ENCODE results near the gene ZNF527.
"Not testable (repeated sequence)": the region's sequence is repeated elsewhere in the genome, so short reads cannot be mapped to it uniquely, and the experiment has no call there.

ZNF527 gene

GRCh38 chr19:37370880-37371661 is at the start of gene ZNF527:
Gene ZNF527, plus strand, starts transcription at chr19:37371099. Its CDS starts 3,100 bp downstream, at chr19:37374199.
- H3K4me1 ChIP-seq, result no peaks in the 10 kb centered on the region
- H3K27me3 ChIP-seq (ENCODE audit: low read depth), result no peaks in the 10 kb centered on the region
- H3K36me3 ChIP-seq (replicated peaks), result peaks cover 2% of the 10 kb centered on the region; the same call in 1 of the 2 replicates
- peak; percentile 88 to 96 for DNase-seq (ENCODE audit: low spot score in 2 of 2)
- peaks cover 5% of the 10 kb centered on the region; the same call in 1 of the 2 replicates for H3K9me3 ChIP-seq
- in situ Hi-C loops (cut with MboI; ENCODE audit: low sequenced_read_pairs), result no loop called here
- H3K4me3 ChIP-seq, result peak within 1 kb of the TSS; percentile 41

DNA sequence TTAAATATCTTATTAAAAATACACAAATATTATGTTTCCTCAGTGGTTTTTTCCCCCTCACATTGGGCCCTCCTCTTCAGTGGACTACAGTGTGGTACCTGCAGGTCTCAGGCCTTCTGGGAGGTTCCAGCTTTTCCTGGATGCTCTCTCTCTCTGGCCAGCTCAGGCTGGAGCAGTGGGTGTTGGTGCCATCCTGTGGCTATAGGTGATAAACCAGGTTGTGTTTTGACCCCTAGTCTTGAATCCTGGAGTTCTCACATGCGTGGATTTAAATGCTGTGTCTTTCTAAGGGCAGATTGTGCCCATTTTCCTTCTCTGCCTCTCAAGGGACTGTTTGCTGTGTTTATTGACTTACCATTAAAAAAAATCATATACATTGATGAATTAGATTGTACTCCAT is 41.2 kb upstream of the ZNF527 start:
- peaks cover 6% of the 10 kb centered on the region for H3K9me3 ChIP-seq
- H3K36me3 ChIP-seq (replicated peaks), result peaks cover 23% of the 10 kb centered on the region
- no peak overlapping the region for H3K4me3 ChIP-seq
- peaks cover 4% of the 10 kb centered on the region; the same call in 1 of the 2 replicates for H3K4me1 ChIP-seq
- DNase-seq (ENCODE audit: low spot score in 2 of 2), result no peak
- in situ Hi-C loops (cut with MboI; ENCODE audit: low sequenced_read_pairs), result no loop called here
- no peaks in the 10 kb centered on the region for H3K27me3 ChIP-seq (ENCODE audit: low read depth)

DNA sequence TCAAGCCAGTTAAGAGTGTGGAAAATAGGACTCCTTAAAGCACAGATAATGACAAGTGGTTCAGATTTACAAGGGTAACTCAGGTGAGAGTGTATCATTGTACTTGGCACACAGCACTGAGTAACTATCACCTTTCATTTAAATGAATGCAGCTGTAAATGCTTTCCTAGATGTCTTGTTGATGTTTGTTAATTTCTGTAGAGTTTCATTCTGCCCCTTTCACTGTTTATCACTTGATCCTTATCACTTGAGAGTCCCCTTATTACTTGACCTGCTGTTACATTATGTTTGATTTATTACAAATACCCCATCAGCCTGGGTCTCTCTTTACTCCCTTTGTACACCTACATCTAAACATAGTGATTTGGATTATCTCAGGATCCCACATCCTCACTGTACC is 38.1 kb upstream of the ZNF527 start:
- Histone ChIP-seq H3K4me3 (no peak overlapping the region), H3K4me1 (peaks cover 4% of the 10 kb centered on the region; the same call in 1 of the 2 replicates), H3K36me3 (replicated peaks) (peaks cover 21% of the 10 kb centered on the region), H3K9me3 (peaks cover 6% of the 10 kb centered on the region), H3K27me3 (ENCODE audit: low read depth) (no peaks in the 10 kb centered on the region)
- in situ Hi-C loops (cut with MboI; ENCODE audit: low sequenced_read_pairs), result no loop called here
- no peak for DNase-seq (ENCODE audit: low spot score in 2 of 2)

GRCh38 chr19:37333457-37333856 is 37.4 kb upstream of the ZNF527 start:
- H3K27me3 ChIP-seq (ENCODE audit: low read depth), result no peaks in the 10 kb centered on the region
- no peak overlapping the region for H3K4me3 ChIP-seq
- no peak for DNase-seq (ENCODE audit: low spot score in 2 of 2)
- in situ Hi-C loops (cut with MboI; ENCODE audit: low sequenced_read_pairs), result no loop called here
- H3K9me3 ChIP-seq, result peaks cover 6% of the 10 kb centered on the region
- peaks cover 19% of the 10 kb centered on the region for H3K36me3 ChIP-seq (replicated peaks)
- H3K4me1 ChIP-seq, result peaks cover 4% of the 10 kb centered on the region; the same call in 1 of the 2 replicates

DNA sequence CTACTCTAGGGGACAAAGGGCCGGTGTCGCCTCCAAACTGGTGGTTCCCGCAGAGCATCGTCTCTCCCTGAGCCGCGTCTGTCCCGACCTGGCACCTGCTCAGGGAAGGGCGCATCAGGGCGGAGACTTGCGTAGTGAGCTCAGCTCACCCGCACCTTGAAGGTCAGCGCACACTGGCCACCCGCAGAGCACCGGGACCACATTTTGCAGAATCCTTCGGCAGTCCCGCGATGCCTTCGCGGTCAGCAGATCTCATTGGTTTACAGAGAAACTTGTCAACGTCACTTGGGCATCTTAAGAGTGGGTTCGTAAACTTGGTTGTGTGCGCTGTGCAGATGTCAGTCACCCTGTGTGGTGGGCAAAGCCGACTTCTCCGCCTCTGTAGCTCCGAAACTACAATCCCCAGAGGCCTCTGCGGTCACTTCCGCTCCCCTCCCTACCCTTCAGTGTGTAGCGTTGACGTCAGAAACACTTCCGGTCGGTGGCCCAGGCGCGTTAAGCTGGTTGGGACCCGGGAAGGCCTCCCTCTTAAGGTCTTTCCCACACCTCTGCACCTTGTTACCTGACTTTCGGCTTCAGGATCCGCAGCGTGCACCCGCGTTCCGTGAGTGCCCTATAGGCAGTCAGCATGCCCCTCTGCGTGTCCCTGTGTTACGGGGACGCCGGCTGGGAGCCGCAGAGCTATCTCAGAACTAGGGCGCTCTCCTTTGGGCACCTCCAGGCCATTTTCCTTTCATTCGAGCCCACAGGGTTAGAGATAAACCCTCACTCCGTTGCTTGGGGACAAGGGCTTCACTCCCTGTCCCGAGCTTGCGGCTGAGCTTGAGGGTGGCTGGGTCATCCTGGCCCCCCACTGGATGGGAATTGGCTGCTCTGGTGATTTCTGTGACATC is 36.5 kb upstream of the ZNF527 start:
- H3K9me3 ChIP-seq, result peaks cover 6% of the 10 kb centered on the region
- H3K27me3 ChIP-seq (ENCODE audit: low read depth), result no peaks in the 10 kb centered on the region
- peaks cover 12% of the 10 kb centered on the region for H3K36me3 ChIP-seq (replicated peaks)
- in situ Hi-C loops (cut with MboI; ENCODE audit: low sequenced_read_pairs), result no loop called here
- no peak overlapping the region for H3K4me3 ChIP-seq
- H3K4me1 ChIP-seq, result peaks cover 4% of the 10 kb centered on the region; the same call in 1 of the 2 replicates
- no peak for DNase-seq (ENCODE audit: low spot score in 2 of 2)

DNA sequence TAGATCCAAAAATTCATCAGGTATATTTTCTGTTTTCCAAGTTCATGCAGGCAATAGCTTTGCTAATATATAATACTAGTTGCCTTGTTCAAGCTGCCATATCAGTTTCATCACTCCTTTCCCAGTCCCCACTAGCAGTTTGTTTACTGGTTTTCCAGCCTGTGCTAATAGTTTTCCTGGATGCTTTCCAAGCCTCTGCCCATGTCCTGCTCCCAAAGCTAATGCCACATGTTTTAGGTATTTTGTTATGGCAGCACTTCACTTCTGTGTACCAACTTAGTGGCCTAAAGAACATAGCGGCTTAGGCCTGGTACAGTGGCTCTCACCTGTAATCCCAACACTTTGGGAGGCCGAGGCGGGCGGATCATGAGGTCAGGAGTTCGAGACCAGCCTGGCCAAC is 28.1 kb upstream of the ZNF527 start:
- H3K4me3 ChIP-seq, result no peak overlapping the region
- no peaks in the 10 kb centered on the region for H3K4me1 ChIP-seq
- in situ Hi-C loops (cut with MboI; ENCODE audit: low sequenced_read_pairs), result no loop called here
- no peak for DNase-seq (ENCODE audit: low spot score in 2 of 2)
- no peaks in the 10 kb centered on the region for H3K27me3 ChIP-seq (ENCODE audit: low read depth)
- H3K36me3 ChIP-seq (replicated peaks), result peaks cover 10% of the 10 kb centered on the region
- H3K9me3 ChIP-seq, result no peaks in the 10 kb centered on the region

GRCh38 chr19:37346091-37346490 is 24.8 kb upstream of the ZNF527 start:
- in situ Hi-C loops (cut with MboI; ENCODE audit: low sequenced_read_pairs), result no loop called here
- DNase-seq (ENCODE audit: low spot score in 2 of 2), result no peak
- no peaks in the 10 kb centered on the region for H3K9me3 ChIP-seq
- no peaks in the 10 kb centered on the region for H3K27me3 ChIP-seq (ENCODE audit: low read depth)
- peaks cover 13% of the 10 kb centered on the region for H3K36me3 ChIP-seq (replicated peaks)
- no peaks in the 10 kb centered on the region for H3K4me1 ChIP-seq
- no peak overlapping the region for H3K4me3 ChIP-seq

- in situ Hi-C loops (cut with MboI; ENCODE audit: low sequenced_read_pairs), result no loop called here
- Histone ChIP-seq H3K4me1 (no peaks in the 10 kb centered on the region), H3K4me3 (no peak overlapping the region), H3K27me3 (ENCODE audit: low read depth) (no peaks in the 10 kb centered on the region), H3K36me3 (replicated peaks) (peaks cover 13% of the 10 kb centered on the region), H3K9me3 (no peaks in the 10 kb centered on the region)
- DNase-seq (ENCODE audit: low spot score in 2 of 2), result no peak
Observed at GRCh38 chr19:37348060-37348459, 22.8 kb upstream of the ZNF527 start.

DNA sequence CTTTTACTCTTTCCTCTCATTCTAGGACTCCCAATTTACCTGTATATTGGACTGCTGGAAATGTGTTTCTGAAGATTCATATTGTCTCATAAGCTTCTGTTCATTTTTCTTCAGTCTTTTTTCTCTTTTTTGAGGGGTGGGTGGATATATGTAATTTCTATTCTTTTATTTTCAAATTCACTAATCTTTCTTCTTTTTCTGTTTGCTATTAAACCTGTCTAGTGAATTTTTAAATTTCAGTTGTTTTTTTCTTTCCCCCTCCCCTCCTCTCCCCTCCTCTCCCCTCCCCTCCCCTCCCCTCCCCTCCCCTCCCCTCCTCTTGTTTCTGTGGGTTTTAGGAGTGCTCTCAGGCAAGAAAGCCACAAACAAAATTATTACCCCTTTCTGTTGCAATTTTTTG is 16.9 kb upstream of the ZNF527 start:
- Histone ChIP-seq H3K4me1 (no peaks in the 10 kb centered on the region), H3K4me3 (no peak overlapping the region), H3K9me3 (no peaks in the 10 kb centered on the region; the same call in 1 of the 2 replicates), H3K36me3 (replicated peaks) (peaks cover 10% of the 10 kb centered on the region), H3K27me3 (ENCODE audit: low read depth) (no peaks in the 10 kb centered on the region)
- no peak for DNase-seq (ENCODE audit: low spot score in 2 of 2)
- in situ Hi-C loops (cut with MboI; ENCODE audit: low sequenced_read_pairs), result no loop called here

DNA sequence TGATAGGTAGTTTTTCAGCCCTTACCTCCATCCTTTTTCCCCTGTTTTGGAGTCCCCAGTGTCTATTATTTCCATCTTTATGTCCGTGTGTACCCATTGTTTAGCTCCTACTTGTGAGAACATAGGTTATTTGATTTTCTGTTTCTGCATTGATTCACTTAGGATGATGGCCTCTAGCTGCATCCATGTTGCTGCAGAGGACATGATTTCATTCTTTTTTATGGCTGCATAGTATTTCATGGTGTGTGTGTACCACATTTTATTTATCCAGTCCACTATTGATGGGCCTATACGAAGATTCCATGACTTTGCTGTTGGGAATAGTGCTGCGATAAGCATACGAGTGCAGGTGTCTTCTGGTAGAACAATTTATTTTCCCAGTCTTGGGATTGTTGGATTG is 15.0 kb upstream of the ZNF527 start:
- Histone ChIP-seq H3K36me3 (replicated peaks) (peaks cover 7% of the 10 kb centered on the region), H3K9me3 (no peaks in the 10 kb centered on the region; the same call in 1 of the 2 replicates), H3K27me3 (ENCODE audit: low read depth) (no peaks in the 10 kb centered on the region), H3K4me3 (no peak overlapping the region), H3K4me1 (no peaks in the 10 kb centered on the region)
- in situ Hi-C loops (cut with MboI; ENCODE audit: low sequenced_read_pairs), result no loop called here
- DNase-seq (ENCODE audit: low spot score in 2 of 2), result no peak

GRCh38 chr19:37361994-37362393 is 8.9 kb upstream of the ZNF527 start:
- Histone ChIP-seq H3K9me3 (peaks cover 3% of the 10 kb centered on the region; the same call in 1 of the 2 replicates), H3K36me3 (replicated peaks) (peaks cover 18% of the 10 kb centered on the region), H3K27me3 (ENCODE audit: low read depth) (no peaks in the 10 kb centered on the region), H3K4me3 (no peak overlapping the region), H3K4me1 (no peaks in the 10 kb centered on the region)
- DNase-seq (ENCODE audit: low spot score in 2 of 2), result no peak
- in situ Hi-C loops (cut with MboI; ENCODE audit: low sequenced_read_pairs), result no loop called here

DNA sequence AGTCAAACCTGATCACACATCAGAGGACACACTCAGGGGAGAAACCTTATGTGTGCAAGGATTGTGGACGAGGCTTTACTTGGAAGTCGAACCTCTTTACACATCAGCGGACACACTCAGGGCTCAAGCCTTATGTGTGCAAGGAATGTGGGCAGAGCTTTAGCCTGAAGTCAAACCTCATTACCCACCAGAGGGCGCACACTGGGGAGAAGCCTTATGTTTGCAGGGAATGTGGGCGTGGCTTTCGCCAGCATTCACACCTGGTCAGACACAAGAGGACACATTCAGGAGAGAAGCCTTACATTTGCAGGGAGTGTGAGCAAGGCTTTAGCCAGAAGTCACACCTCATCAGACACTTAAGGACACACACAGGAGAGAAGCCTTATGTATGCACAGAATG is 8.2 kb upstream of the ZNF527 start:
- peak in 1 of 2 experiments; percentile 32 for DNase-seq (ENCODE audit: low spot score in 2 of 2)
- no peaks in the 10 kb centered on the region for H3K27me3 ChIP-seq (ENCODE audit: low read depth)
- no peak overlapping the region for H3K4me3 ChIP-seq
- peaks cover 15% of the 10 kb centered on the region for H3K36me3 ChIP-seq (replicated peaks)
- in situ Hi-C loops (cut with MboI; ENCODE audit: low sequenced_read_pairs), result no loop called here
- H3K9me3 ChIP-seq, result peaks cover 3% of the 10 kb centered on the region; the same call in 1 of the 2 replicates
- no peaks in the 10 kb centered on the region for H3K4me1 ChIP-seq

DNA sequence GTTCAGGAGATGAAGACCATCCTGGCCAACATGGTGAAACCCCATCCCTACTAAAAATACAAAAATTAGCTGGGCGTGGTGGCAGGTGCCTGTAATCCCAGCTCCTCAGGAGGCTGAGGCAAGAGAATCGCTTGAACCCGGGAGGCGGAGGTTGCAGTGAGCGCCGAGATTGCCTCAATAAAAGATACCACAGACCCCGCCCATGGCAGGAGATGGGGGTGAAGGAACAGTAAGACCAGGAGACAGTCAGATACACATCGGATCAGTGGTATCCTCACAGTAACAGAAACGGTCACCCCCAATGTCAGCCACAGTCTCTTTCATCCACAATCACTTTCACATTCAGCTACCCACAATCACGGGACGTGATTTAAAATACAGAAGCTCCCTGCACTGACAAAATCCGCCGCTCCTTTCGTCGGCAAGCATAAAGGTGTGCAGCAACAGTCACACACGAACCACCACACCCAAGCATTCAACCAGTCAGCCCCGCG is 466 bp upstream of the ZNF527 start:
- in situ Hi-C loops (cut with MboI; ENCODE audit: low sequenced_read_pairs); H3K9me3 ChIP-seq; H3K4me1 ChIP-seq; H3K27me3 ChIP-seq (ENCODE audit: low read depth); H3K36me3 ChIP-seq (replicated peaks): not testable (repeated sequence)
- H3K4me3 ChIP-seq, result peak overlapping the region; percentile 41
- peak in 1 of 2 experiments; percentile 13 for DNase-seq (ENCODE audit: low spot score in 2 of 2)

DNA sequence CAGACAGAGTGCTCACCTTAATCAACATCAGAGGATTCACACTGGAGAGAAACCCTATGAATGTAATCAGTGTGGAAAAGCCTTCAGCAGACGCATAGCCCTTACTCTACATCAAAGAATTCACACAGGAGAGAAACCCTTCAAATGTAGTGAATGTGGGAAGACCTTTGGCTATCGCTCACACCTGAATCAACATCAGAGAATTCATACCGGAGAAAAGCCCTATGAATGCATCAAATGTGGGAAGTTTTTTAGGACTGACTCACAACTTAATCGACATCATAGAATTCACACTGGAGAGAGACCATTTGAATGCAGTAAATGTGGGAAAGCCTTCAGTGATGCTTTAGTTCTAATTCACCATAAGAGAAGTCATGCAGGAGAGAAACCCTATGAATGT is 18.3 kb downstream of the ZNF527 start:
- peaks cover 28% of the 10 kb centered on the region for H3K36me3 ChIP-seq (replicated peaks)
- in situ Hi-C loops (cut with MboI; ENCODE audit: low sequenced_read_pairs), result no loop called here
- H3K4me3 ChIP-seq, result no peak overlapping the region
- no peak for DNase-seq (ENCODE audit: low spot score in 2 of 2)
- H3K9me3 ChIP-seq, result peaks cover 29% of the 10 kb centered on the region
- no peaks in the 10 kb centered on the region for H3K4me1 ChIP-seq
- no peaks in the 10 kb centered on the region for H3K27me3 ChIP-seq (ENCODE audit: low read depth)

All from HAP-1 (cell line).